Right atrium auricular region (tissue), 2 donors: ENCODE results near the gene LYPLAL1. TPM values are rescaled to one million over a fixed set of nuclear protein-coding genes. Genes with fewer than 3 reads are reported as not detected.
A peak's percentile ranks its signal among the peaks of the same experiment; 100 is the strongest.

Experiments used
- DNase-seq: peaks from one replicate; pipeline ENCODE4 v3.0.0-alpha.2; 2019; ENCODE audit warnings: low spot score
- H3K27ac ChIP-seq, 2 donors: fragments of 200-600 bp; sonication (generic); 1 replicate in 1 of 2; 2 replicates in 1 of 2; pipeline ENCODE4 v1.5.1; 2016 to 2019
- H3K27me3 ChIP-seq, 2 donors: fragments of 200-600 bp; sonication (generic); one replicate each; pipeline versions ENCODE4 v1.5.1 to v1.6.0; 2017 to 2019
- H3K36me3 ChIP-seq: fragments of 200-600 bp; sonication (generic); one replicate; pipeline ENCODE4 v1.5.1; 2016
- H3K4me1 ChIP-seq, 2 donors: fragments of 200-600 bp; sonication (generic); one replicate each; pipeline versions ENCODE4 v1.5.1 to v1.6.0; 2017 to 2019
- H3K4me3 ChIP-seq, 2 donors: fragments of 200-600 bp; sonication (generic); 1 replicate in 1 of 2; 2 replicates in 1 of 2; pipeline ENCODE4 v1.5.1; 2017 to 2019; ENCODE audit warnings: mild to moderate bottlenecking in 1 of 2, moderate library complexity in 1 of 2
- H3K9me3 ChIP-seq, 2 donors: fragments of 200-600 bp; sonication (generic); one replicate each; pipeline ENCODE4 v1.5.1; 2019
- total RNA-seq, 2 donors: library from RNA; depleted of rRNA; stranded (reverse); fragments of >200 nt; gene quantifications; one replicate each; pipeline ENCODE4 v1.1.0, GENCODE V29; 2016
- TF ChIP-seq, protein P1 (sequence below), 2 donors: fragments of 200-600 bp; sonication (generic); IDR thresholded peaks; one replicate each; pipeline ENCODE4 v1.5.1; 2019; ENCODE audit warnings: antibody characterized with exemption in 2 of 2

LYPLAL1 gene
- total RNA-seq: 10 to 100 TPM; 32.6 to 35.9 TPM

DNA sequence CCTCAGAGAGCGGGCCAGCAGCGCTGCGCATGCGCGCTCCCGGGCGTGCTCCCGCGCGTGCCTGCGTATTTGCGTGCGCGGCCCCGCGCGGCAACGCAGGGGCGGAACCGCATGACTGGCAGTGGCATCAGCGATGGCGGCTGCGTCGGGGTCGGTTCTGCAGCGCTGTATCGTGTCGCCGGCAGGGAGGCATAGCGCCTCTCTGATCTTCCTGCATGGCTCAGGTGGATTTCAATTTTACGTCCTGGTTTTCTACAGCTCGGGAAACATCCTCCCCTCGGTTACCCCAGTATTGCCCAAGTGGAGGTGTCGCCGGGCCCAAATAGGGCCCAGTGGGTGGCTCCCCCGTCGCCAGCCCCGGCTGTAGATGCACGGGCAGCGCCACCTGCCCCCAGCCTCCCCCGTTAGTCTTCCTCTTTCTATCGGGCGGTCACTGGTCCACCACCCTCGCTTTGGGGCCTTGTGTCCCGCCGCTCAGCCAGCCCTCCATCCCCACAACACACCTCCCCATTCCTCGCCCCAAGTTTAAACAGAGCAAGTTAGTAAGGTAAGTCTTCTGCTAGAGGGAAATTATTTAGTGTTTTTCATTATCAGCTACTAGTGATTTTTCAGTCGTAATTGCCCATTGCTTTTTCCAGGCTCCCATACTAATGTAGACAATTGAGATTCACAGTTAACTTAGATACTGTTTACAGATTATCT is at the start of gene LYPLAL1:
TSS of gene LYPLAL1 (plus strand) at position 121 of the 702 bp plus-strand sequence. CDS start at position 134, 13 bp downstream.
- Histone ChIP-seq H3K9me3 (no peaks in the 10 kb centered on the region), H3K36me3 (no peaks in the 10 kb centered on the region), H3K27me3 (no peaks in the 10 kb centered on the region), H3K4me1 (peaks cover 0 to 41% of the 10 kb centered on the region in 2 donors), H3K27ac (peak within 1 kb of the TSS; percentile 95 to 96), H3K4me3 (peak within 1 kb of the TSS; percentile 72 to 76)
- TF ChIP-seq, protein P1, sequence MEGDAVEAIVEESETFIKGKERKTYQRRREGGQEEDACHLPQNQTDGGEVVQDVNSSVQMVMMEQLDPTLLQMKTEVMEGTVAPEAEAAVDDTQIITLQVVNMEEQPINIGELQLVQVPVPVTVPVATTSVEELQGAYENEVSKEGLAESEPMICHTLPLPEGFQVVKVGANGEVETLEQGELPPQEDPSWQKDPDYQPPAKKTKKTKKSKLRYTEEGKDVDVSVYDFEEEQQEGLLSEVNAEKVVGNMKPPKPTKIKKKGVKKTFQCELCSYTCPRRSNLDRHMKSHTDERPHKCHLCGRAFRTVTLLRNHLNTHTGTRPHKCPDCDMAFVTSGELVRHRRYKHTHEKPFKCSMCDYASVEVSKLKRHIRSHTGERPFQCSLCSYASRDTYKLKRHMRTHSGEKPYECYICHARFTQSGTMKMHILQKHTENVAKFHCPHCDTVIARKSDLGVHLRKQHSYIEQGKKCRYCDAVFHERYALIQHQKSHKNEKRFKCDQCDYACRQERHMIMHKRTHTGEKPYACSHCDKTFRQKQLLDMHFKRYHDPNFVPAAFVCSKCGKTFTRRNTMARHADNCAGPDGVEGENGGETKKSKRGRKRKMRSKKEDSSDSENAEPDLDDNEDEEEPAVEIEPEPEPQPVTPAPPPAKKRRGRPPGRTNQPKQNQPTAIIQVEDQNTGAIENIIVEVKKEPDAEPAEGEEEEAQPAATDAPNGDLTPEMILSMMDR (IDR thresholded peaks at IDR 0.05): peak in 1 of 2 donors; percentile 47
- peak; percentile 90 for DNase-seq

- H3K27ac ChIP-seq: no peak overlapping the region
- H3K9me3 ChIP-seq: no peaks in the 10 kb centered on the region
- no peak for DNase-seq
- peaks cover 0 to 12% of the 10 kb centered on the region in 2 donors for H3K4me1 ChIP-seq
- no peaks in the 10 kb centered on the region for H3K27me3 ChIP-seq
- H3K4me3 ChIP-seq: no peak overlapping the region
- TF ChIP-seq, protein P1 (IDR thresholded peaks at IDR 0.05): no peak
- H3K36me3 ChIP-seq: no peaks in the 10 kb centered on the region
Observed at GRCh38 chr1:219124163-219124562, 49.5 kb upstream of the LYPLAL1 start.

DNA sequence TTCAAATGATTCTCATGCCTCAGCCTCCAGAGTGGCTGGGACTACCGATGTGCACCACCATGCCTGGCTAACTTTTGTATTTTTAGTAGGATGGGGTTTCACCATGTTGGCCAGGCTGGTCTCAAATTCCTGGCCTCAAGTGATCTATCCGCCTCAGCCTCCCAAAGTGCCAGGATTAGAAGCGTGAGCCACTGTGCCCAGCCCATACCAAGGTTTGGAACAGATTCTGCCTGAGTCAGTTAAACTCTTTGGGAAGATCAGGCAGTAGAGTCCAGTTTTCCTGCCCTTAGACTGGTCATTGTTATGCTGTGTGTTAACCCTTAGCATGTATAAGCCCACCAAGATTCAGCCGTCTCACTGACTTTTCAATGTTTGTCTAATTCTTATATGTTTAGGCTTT is 48.3 kb upstream of the LYPLAL1 start:
- TF ChIP-seq, protein P1 (IDR thresholded peaks at IDR 0.05): no peak

DNA sequence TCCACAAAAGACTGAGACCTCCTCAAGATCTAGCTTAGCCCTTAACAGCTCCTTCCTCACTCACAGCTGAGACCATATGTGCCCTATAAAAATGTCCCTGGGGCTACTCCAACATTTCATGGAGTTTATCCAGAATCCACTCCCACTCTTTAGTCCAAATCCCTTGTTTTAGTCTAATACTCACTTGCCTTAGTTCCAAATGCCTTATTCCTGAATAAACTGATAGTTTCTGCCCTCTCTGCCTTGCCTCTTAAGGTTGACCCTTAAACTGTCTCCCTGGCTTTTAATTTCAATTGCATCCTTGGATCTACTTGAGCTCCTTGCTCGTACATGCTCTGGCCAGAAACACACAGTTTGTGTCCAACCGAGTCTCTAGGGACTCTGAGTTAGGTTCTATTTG is 47.3 kb upstream of the LYPLAL1 start:
- H3K9me3 ChIP-seq: no peaks in the 10 kb centered on the region
- no peaks in the 10 kb centered on the region for H3K36me3 ChIP-seq
- H3K27me3 ChIP-seq: no peaks in the 10 kb centered on the region
- H3K4me1 ChIP-seq: peaks cover 0 to 12% of the 10 kb centered on the region in 2 donors
- H3K4me3 ChIP-seq: no peak overlapping the region
- no peak for DNase-seq
- TF ChIP-seq, protein P1 (IDR thresholded peaks at IDR 0.05): no peak
- no peak overlapping the region for H3K27ac ChIP-seq

More for the DNA sequence above, 48.3 kb upstream of the LYPLAL1 start:
- Histone ChIP-seq H3K36me3 (no peaks in the 10 kb centered on the region), H3K4me3 (no peak overlapping the region), H3K27ac (no peak overlapping the region), H3K27me3 (no peaks in the 10 kb centered on the region), H3K4me1 (peaks cover 0 to 12% of the 10 kb centered on the region in 2 donors), H3K9me3 (no peaks in the 10 kb centered on the region)
- DNase-seq: no peak

DNA sequence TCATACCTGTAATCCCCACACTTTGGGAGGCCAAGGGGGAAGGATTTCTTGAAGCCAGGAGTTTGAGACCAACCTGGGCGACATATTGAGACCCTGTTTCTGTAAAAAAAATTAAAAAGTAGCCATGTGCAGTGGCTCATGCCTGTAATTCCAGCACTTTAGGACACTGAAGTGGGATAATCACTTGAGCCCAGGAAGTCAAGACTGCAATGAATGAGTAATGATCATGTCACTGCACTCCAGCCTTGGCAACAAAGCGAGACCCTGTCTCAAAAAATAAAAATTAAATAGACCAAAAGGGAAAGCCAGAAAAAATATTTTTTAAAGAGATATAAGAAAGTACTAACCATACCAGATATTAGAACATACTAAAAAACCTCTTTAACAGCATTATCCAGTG is 44.7 kb upstream of the LYPLAL1 start:
- Histone ChIP-seq H3K9me3 (no peaks in the 10 kb centered on the region), H3K4me1 (peaks cover 0 to 12% of the 10 kb centered on the region in 2 donors), H3K4me3 (no peak overlapping the region), H3K36me3 (no peaks in the 10 kb centered on the region), H3K27ac (no peak overlapping the region), H3K27me3 (no peaks in the 10 kb centered on the region)
- DNase-seq: no peak
- TF ChIP-seq, protein P1 (IDR thresholded peaks at IDR 0.05): no peak
